ENCODE data around the gene CWC22. TPM values are rescaled to one million over a fixed set of nuclear protein-coding genes. Genes with fewer than 3 reads are reported as not detected.

CWC22 gene
- polyA plus RNA-seq, 1 donor from 2014 or later, result 16.0 TPM

GRCh38 chr2:179990676-179991317, 16.3 kb downstream of the CWC22 start:
- Histone ChIP-seq H3K79me2 (replicated peaks; ENCODE audit: insufficient read depth, low read length) (peaks cover 20% of the 10 kb centered on the region), H3K27ac (ENCODE audit: low read length) (no peak overlapping the region), H3K4me2 (ENCODE audit: low read length) (no peak overlapping the region)

DNA sequence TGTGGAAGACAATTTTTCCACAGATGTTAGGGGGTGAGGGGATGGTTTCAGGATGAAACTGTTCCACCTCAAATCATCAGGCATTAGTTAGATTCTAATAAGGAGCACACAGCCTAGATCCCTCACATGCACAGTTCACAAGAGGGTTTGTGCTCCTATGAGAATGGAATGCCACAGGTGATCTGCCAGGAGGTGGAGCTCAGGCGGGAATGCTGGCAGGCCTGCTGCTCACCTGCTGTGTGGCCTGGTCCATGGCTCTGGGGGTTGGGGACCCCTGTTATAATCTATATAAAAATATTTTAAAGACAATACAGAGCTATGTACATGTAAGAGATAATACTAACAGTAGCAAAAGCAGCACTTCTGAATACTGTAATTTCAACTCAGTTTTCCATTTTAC, 19.2 kb downstream of the CWC22 start:
- no peaks in the 10 kb centered on the region for H3K9me2 ChIP-seq (ENCODE audit: insufficient read depth, low read length)
- H3K9ac ChIP-seq (ENCODE audit: low read length), result no peak overlapping the region
- H3K4me3 ChIP-seq (ENCODE audit: low read length), result no peak overlapping the region
- no peak overlapping the region for H3K4me2 ChIP-seq (ENCODE audit: low read length)
- H3K79me2 ChIP-seq (replicated peaks; ENCODE audit: insufficient read depth, low read length), result peaks cover 7% of the 10 kb centered on the region
- H3K36me3 ChIP-seq (ENCODE audit: insufficient read depth, low read length), result peaks cover 9% of the 10 kb centered on the region
- H2AFZ ChIP-seq (ENCODE audit: low read depth, low read length), result no peak overlapping the region
- H3K9me3 ChIP-seq (ENCODE audit: low read length), result no peaks in the 10 kb centered on the region
- no peak overlapping the region for H3K27ac ChIP-seq (ENCODE audit: low read length)
- H4K20me1 ChIP-seq (ENCODE audit: insufficient read depth), result no peaks in the 10 kb centered on the region
- H3K27me3 ChIP-seq (ENCODE audit: insufficient read depth, low read depth, low read length), result no peaks in the 10 kb centered on the region
- no peaks in the 10 kb centered on the region for H3F3A ChIP-seq (ENCODE audit: insufficient read depth, low read length, poor library complexity, severe bottlenecking)
- TF ChIP-seq, protein P1, sequence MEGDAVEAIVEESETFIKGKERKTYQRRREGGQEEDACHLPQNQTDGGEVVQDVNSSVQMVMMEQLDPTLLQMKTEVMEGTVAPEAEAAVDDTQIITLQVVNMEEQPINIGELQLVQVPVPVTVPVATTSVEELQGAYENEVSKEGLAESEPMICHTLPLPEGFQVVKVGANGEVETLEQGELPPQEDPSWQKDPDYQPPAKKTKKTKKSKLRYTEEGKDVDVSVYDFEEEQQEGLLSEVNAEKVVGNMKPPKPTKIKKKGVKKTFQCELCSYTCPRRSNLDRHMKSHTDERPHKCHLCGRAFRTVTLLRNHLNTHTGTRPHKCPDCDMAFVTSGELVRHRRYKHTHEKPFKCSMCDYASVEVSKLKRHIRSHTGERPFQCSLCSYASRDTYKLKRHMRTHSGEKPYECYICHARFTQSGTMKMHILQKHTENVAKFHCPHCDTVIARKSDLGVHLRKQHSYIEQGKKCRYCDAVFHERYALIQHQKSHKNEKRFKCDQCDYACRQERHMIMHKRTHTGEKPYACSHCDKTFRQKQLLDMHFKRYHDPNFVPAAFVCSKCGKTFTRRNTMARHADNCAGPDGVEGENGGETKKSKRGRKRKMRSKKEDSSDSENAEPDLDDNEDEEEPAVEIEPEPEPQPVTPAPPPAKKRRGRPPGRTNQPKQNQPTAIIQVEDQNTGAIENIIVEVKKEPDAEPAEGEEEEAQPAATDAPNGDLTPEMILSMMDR (IDR thresholded peaks at IDR 0.05; ENCODE audit: poor library complexity, severe bottlenecking), result no peak
- TF ChIP-seq EP300 (conservative IDR thresholded peaks at IDR 0.05; ENCODE audit: poor library complexity, severe bottlenecking) (no peak), EZH2 (IDR thresholded peaks at IDR 0.05; ENCODE audit: borderline replicate concordance, insufficient read depth, low read length, poor library complexity, severe bottlenecking) (no peak), MXI1 (conservative IDR thresholded peaks at IDR 0.05; ENCODE audit: poor library complexity, severe bottlenecking) (no peak), TAF1 (IDR thresholded peaks at IDR 0.05; ENCODE audit: low read depth) (no peak), SMC3 (conservative IDR thresholded peaks at IDR 0.05; ENCODE audit: poor library complexity) (no peak), RAD21 (conservative IDR thresholded peaks at IDR 0.05) (no peak)

More at GRCh38 chr2:179990676-179991317, 16.3 kb downstream of the CWC22 start:
- Histone ChIP-seq H3K9me2 (ENCODE audit: insufficient read depth, low read length) (no peaks in the 10 kb centered on the region), H3K9me3 (ENCODE audit: low read length) (no peaks in the 10 kb centered on the region), H2AFZ (ENCODE audit: low read depth, low read length) (no peak overlapping the region), H4K20me1 (ENCODE audit: insufficient read depth) (no peaks in the 10 kb centered on the region), H3F3A (ENCODE audit: insufficient read depth, low read length, poor library complexity, severe bottlenecking) (no peaks in the 10 kb centered on the region), H3K4me3 (ENCODE audit: low read length) (no peak overlapping the region), H3K27me3 (ENCODE audit: insufficient read depth, low read depth, low read length) (no peaks in the 10 kb centered on the region), H3K36me3 (ENCODE audit: insufficient read depth, low read length) (peaks cover 9% of the 10 kb centered on the region), H3K9ac (ENCODE audit: low read length) (no peak overlapping the region)
- TF ChIP-seq POLR2AphosphoS5 (IDR thresholded peaks at IDR 0.05) (no peak), SMC3 (conservative IDR thresholded peaks at IDR 0.05; ENCODE audit: poor library complexity) (no peak), RAD21 (conservative IDR thresholded peaks at IDR 0.05) (no peak), MXI1 (conservative IDR thresholded peaks at IDR 0.05; ENCODE audit: poor library complexity, severe bottlenecking) (no peak), TAF1 (IDR thresholded peaks at IDR 0.05; ENCODE audit: low read depth) (no peak), EZH2 (IDR thresholded peaks at IDR 0.05; ENCODE audit: borderline replicate concordance, insufficient read depth, low read length, poor library complexity, severe bottlenecking) (no peak), REST (IDR thresholded peaks at IDR 0.05; ENCODE audit: borderline replicate concordance) (no peak), EP300 (conservative IDR thresholded peaks at IDR 0.05; ENCODE audit: poor library complexity, severe bottlenecking) (no peak)
- TF ChIP-seq, protein P1 (IDR thresholded peaks at IDR 0.05; ENCODE audit: poor library complexity, severe bottlenecking), result no peak

Data from neural cell (in vitro differentiated cells).